GM21619 (cell line): ENCODE results near the gene PITHD1.
"Not testable (repeated sequence)": the region's sequence is repeated elsewhere in the genome, so short reads cannot be mapped to it uniquely, and the experiment has no call there.

Experiments used
- ATAC-seq: cut with Tn5 transposase; IDR thresholded peaks from one replicate; pipeline ENCODE4 v1.9.1; 2021; ENCODE audit not compliant: unreplicated experiment

The PITHD1 gene

DNA sequence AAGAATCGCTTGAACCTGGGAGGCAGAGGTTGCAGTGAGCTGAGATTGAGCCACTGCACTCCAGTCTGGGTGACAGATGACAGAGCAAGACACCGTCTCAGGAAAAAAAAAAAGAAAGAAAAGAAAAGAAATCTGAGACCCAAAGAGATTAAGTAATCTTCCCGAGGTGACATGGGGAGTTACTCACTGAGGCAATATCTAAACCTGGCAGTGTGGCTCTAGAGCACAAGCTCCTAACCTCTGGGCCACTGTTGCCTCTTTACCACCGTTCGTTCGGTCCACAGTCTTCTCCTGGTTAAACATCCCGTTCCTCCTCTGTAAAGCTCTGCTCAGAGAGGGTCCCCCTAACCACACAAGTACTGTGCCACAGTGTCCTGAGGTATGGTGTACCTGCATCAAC is 45.5 kb downstream of the PITHD1 start:
- no peak for ATAC-seq

DNA sequence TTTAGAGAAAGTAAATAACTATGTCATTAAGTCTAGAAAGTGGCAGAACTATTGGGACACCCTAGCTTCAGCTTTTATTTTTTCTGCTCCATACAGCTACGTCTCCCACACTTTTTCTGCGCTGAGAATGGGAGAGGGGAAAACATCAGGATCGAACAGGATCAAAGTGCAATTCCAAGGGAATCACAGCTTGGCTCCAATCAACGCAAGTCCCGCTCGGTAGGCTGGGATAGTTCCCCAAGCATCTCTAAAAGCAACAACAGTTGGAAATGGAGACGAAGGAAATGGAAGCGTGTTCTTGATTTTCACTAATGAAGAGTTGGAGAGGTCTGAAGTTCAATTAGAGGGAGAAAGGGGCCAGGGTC is 46.5 kb downstream of the PITHD1 start:
- ATAC-seq, result no peak

DNA sequence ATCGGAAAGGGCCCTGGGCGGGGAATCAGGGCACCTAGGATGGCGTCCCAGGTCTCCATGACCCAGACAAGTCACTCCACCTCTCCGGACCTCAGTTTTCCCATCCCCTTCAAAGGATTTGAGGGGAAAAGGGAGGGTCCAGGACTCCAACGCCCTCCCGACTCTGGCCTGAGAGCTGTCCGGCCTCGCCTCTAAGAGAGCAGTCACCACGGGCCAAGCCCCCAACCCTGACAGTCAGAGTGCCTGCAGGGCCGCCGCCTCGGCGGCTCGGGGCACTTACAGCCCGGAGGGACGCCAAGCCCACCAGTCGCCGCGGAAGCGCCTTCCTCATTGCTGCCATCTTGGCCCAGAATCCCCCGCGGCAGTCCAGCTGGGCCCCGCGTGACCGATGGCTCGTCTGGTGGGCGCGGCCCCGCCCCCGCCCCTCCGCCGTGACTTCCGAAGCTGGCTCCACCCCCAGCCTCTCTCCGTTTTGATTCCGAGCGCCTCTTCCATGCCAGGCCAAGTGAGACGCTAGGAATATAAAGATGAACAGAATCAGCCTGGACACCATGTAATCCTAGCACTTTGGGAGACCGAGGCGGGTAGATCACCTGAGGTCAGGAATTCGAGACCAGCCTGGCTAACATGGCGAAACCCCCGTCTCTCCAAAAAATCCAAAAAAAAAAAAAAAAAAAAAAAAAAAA is 47.0 kb downstream of the PITHD1 start, which contains the start of gene HMGCL:
TSS of gene HMGCL (minus strand) at position 354 of the 686 bp plus-strand sequence. CDS start at position 340, 14 bp downstream.
- peak; percentile 79 for ATAC-seq

DNA sequence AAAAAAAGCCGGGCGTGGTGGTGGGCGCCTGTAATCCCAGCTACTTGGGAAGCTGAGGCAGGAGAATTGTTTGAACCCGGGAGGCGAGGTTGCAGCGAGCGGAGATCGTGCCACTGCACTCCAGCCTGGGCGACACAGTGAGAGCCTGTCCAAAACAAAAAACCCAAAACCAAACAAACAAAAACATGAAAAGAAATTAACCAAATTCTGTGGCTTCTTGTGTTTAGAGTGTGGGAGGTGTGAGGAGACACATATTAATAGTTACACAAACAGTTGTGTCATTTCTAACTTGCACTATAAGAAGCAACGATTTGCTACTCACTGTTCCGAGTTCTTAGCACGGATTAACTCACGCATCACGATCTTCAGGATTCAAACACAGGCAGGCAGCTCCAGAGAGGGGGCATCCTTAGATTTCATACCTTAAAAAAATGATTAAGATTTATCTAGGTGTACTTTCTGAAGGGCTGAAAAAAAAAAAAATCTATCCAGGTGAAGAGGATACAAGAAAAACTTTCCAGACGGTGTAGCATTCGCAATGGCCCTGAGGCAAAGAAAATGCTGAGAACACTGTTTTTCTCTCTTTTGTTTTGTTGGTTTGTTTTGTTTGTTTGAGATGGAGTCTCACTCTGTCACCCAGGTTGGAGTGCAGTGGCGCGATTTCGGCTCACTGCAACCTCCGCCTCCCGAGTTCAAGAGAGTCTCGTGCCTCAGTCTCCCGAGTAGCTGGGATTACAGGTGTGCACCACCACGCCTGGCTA is 47.7 kb downstream of the PITHD1 start:
- ATAC-seq, result peak; percentile 40

DNA sequence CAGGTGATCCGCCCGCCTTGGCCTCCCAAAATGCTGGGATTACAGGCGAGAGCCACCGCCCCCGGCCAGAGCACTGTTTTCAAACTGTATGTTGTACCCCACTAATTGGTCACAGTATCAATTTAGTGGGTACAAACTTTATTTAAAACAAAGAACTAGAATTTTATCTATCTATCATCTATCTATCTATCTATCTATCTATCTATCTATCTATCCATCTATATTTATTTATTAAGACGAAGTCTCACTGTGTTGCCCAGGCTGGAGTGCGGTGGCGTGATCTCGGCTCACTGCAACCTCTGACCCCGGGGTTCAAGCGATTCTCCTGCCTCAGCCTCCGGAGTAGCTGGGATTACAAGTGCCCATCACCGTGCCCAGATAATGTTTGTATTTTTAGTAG is 48.4 kb downstream of the PITHD1 start:
- ATAC-seq, result not testable (repeated sequence)

DNA sequence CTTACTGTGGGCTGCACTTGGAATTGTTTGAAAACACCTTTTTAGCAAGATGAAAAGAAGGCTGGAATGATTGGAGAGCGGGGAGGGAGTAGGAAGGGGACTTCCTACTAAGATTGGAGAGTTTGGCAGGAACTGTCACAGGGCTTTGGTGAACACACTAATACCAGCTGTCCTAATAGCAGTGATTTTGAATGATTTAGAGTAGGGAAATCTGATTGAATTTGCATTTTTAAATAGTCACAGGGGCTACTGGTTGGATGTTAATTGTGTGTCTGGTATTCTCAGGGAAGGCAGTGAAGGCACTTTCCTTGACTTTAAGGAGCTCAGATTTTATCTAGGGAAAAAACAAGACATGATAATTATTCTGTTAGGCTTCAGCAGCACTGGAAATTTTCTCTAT is 49.5 kb downstream of the PITHD1 start:
- no peak for ATAC-seq

DNA sequence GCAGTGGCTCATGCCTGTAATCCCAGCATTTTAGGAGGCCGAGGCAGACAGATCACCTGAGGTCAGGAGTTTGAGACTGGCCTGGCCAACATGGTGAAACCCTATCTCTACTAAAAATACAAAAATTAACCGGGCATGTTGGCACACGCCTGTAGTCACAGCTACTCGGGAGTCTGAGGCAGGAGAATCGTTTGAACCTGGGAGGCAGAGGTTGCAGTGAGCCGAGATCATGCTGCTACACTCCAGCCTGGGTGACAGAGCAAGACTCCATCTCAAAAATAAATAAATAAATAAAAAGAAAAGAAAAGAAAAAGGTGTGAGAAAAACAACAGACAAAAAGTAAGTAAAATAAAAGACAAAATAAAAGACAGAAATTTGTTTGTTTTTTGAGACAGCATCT is 55.9 kb downstream of the PITHD1 start:
- ATAC-seq, result not testable (repeated sequence)

DNA sequence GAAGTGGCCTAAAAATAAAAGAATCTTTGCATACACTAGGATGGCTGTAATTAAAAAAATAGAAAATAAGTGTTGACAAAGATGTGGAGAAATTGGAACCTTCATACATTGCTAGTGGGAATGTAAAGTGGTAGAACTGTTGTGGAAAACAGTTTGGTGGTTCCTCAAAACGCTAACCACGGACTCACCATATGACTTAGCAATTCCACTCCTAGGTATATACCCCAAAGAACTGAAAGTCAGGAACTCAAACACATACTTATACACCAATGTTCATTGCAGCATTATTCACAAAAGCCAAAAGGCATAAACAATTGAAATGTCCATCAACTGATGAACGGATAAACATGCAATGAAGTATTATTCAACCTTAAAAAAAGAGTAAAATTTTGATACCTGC is 57.8 kb downstream of the PITHD1 start:
- no peak for ATAC-seq
